ENCODE data around the gene CFDP1. TPM values are rescaled to one million over a fixed set of nuclear protein-coding genes. Genes with fewer than 3 reads are reported as not detected.

The CFDP1 gene
- total and polyA plus RNA-seq, 2 donors (not counting 1 experiment from before 2014, with no cell fraction given): 6.3 to 42.8 TPM

DNA sequence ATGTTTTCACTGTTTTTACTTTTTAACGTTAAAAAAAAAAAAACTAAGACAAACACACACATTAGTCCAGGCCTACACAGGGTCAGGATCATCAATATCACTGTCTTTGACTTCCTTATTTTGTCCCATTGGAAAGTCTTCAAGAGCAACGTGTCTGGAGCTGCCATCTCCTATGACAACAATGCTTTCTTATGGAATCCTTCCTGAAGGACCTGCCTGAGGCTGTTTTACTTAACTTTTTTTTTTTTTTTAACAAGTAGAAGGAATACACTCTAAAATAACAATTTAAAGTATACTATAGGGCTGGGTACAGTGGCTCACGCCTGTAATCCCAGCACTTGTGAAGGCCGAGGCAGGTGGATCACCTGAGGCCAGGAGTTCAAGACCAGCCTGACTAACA is 110.1 kb downstream of the CFDP1 start:
- H3K27ac Mint-ChIP-seq: no peak overlapping the region

DNA sequence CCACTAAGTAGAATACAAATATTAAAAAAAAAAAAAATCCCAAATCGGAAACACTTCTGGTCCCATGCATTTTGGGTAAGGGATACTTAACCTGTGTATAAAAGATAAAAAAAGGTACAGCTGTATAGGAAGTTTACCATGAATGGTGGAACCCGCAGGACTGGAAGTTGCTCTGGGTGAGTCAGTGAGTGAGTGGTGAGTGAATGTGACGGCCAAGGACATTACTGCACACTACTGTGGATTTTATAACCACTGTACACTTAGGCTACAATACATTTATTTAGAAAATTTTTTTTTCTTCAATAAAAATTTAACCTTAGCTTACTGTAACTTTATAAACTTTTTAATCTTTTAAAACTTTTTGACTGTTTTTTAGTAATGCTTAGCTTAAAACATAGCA is 110.6 kb downstream of the CFDP1 start:
- CTCF ChIA-PET: interaction anchor here (0.6 kb wide), 1 partner anchor 60 kb away, joined by 3 read pairs; no protein-coding TSS in a partner anchor
- no peak for DNase-seq
- peaks cover 29% of the 10 kb centered on the region for H3K4me1 Mint-ChIP-seq
- H3K79me2 ChIP-seq (ENCODE audit: control insufficient read depth, insufficient read depth, low read length): no peaks in the 10 kb centered on the region
- H3K36me3 ChIP-seq (replicated peaks in 1 of 2; ENCODE audit: control extremely low read depth in 1 of 2, control insufficient read depth in 1 of 2, extremely low read depth in 1 of 2, insufficient read depth in 2 of 2, low read length in 1 of 2): no peaks in the 10 kb centered on the region
- H3K9me3 ChIP-seq (ENCODE audit: control extremely low read depth in 1 of 3, control insufficient read depth in 2 of 3, insufficient read depth in 1 of 3, low read length in 2 of 3): no peaks in the 10 kb centered on the region
- H3K9ac ChIP-seq (ENCODE audit: low read length): no peak overlapping the region
- no peak overlapping the region for H3K4me2 ChIP-seq (replicated peaks; ENCODE audit: low read depth, low read length, poor library complexity, severe bottlenecking)
- H3K27me3 Mint-ChIP-seq: peaks cover 50% of the 10 kb centered on the region
- POLR2A ChIA-PET: no interaction called here
- H4K20me1 ChIP-seq (ENCODE audit: control insufficient read depth, insufficient read depth, low read length, poor library complexity, severe bottlenecking): peaks cover 41% of the 10 kb centered on the region
- no peak overlapping the region for H2AFZ ChIP-seq (ENCODE audit: insufficient read depth, low read depth, low read length, poor library complexity, severe bottlenecking)
- H3K27ac Mint-ChIP-seq: no peak overlapping the region
- H3K4me3 ChIP-seq (ENCODE audit: control extremely low read depth in 1 of 5, extremely low read depth in 1 of 5, insufficient read depth in 1 of 5, low read depth in 2 of 5, low read length in 4 of 5): no peak overlapping the region
- no peak for ATAC-seq (ENCODE audit: low read depth)
- peaks cover 0 to 67% (median 39%) of the 10 kb centered on the region in 4 experiments for H3K27me3 ChIP-seq (replicated peaks in 1 of 4; ENCODE audit: control extremely low read depth in 1 of 4, control insufficient read depth in 3 of 4, insufficient read depth in 4 of 4, low read length in 3 of 4)
- peaks cover 14 to 20% of the 10 kb centered on the region in 2 donors for H3K4me1 ChIP-seq (ENCODE audit: control insufficient read depth in 2 of 2, insufficient read depth in 2 of 2, low read length in 2 of 2)
- WGBS (ENCODE audit: insufficient coverage): no CpG with 5 or more reads among the region's 3 CpGs
- H3K27ac ChIP-seq (ENCODE audit: low read length in 2 of 2): no peak overlapping the region
- H3K4me3 Mint-ChIP-seq: no peak overlapping the region
- no peak for TF ChIP-seq EZH2 (IDR thresholded peaks at IDR 0.05; ENCODE audit: borderline replicate concordance, insufficient read depth, low read depth, low read length, poor library complexity, severe bottlenecking)
- intact Hi-C loops (cut with micrococcal nuclease): no loop called here
- no peaks in the 10 kb centered on the region for H3K9me3 Mint-ChIP-seq (ENCODE audit: insufficient read depth)

More for the DNA sequence above, 110.1 kb downstream of the CFDP1 start:
- Histone ChIP-seq H3K9me3 (ENCODE audit: control extremely low read depth in 1 of 3, control insufficient read depth in 2 of 3, insufficient read depth in 1 of 3, low read length in 2 of 3) (no peaks in the 10 kb centered on the region), H3K4me1 (ENCODE audit: control insufficient read depth in 2 of 2, insufficient read depth in 2 of 2, low read length in 2 of 2) (peaks cover 14 to 20% of the 10 kb centered on the region in 2 donors), H2AFZ (ENCODE audit: insufficient read depth, low read depth, low read length, poor library complexity, severe bottlenecking) (no peak overlapping the region), H3K4me2 (replicated peaks; ENCODE audit: low read depth, low read length, poor library complexity, severe bottlenecking) (no peak overlapping the region), H3K27ac (ENCODE audit: low read length in 2 of 2) (no peak overlapping the region), H3K27me3 (replicated peaks in 1 of 4; ENCODE audit: control extremely low read depth in 1 of 4, control insufficient read depth in 3 of 4, insufficient read depth in 4 of 4, low read length in 3 of 4) (peaks cover 0 to 67% (median 39%) of the 10 kb centered on the region in 4 experiments), H3K79me2 (ENCODE audit: control insufficient read depth, insufficient read depth, low read length) (no peaks in the 10 kb centered on the region), H3K36me3 (replicated peaks in 1 of 2; ENCODE audit: control extremely low read depth in 1 of 2, control insufficient read depth in 1 of 2, extremely low read depth in 1 of 2, insufficient read depth in 2 of 2, low read length in 1 of 2) (no peaks in the 10 kb centered on the region), H3K4me3 (ENCODE audit: control extremely low read depth in 1 of 5, extremely low read depth in 1 of 5, insufficient read depth in 1 of 5, low read depth in 2 of 5, low read length in 4 of 5) (no peak overlapping the region), H4K20me1 (ENCODE audit: control insufficient read depth, insufficient read depth, low read length, poor library complexity, severe bottlenecking) (peaks cover 37% of the 10 kb centered on the region), H3K9ac (ENCODE audit: low read length) (no peak overlapping the region)
- H3K9me3 Mint-ChIP-seq (ENCODE audit: insufficient read depth): no peaks in the 10 kb centered on the region
- no peak overlapping the region for H3K4me3 Mint-ChIP-seq
- peaks cover 29% of the 10 kb centered on the region for H3K4me1 Mint-ChIP-seq
- POLR2A ChIA-PET: no interaction called here
- intact Hi-C loops (cut with micrococcal nuclease): no loop called here
- WGBS (ENCODE audit: insufficient coverage): 100% methylated on average over 2 of the region's 4 CpGs
- DNase-seq (no peak), ATAC-seq (ENCODE audit: low read depth) (no peak)
- TF ChIP-seq, protein P1, sequence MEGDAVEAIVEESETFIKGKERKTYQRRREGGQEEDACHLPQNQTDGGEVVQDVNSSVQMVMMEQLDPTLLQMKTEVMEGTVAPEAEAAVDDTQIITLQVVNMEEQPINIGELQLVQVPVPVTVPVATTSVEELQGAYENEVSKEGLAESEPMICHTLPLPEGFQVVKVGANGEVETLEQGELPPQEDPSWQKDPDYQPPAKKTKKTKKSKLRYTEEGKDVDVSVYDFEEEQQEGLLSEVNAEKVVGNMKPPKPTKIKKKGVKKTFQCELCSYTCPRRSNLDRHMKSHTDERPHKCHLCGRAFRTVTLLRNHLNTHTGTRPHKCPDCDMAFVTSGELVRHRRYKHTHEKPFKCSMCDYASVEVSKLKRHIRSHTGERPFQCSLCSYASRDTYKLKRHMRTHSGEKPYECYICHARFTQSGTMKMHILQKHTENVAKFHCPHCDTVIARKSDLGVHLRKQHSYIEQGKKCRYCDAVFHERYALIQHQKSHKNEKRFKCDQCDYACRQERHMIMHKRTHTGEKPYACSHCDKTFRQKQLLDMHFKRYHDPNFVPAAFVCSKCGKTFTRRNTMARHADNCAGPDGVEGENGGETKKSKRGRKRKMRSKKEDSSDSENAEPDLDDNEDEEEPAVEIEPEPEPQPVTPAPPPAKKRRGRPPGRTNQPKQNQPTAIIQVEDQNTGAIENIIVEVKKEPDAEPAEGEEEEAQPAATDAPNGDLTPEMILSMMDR (IDR thresholded peaks at IDR 0.05): no peak
- TF ChIP-seq EZH2 (IDR thresholded peaks at IDR 0.05; ENCODE audit: borderline replicate concordance, insufficient read depth, low read depth, low read length, poor library complexity, severe bottlenecking): no peak
- CTCF ChIA-PET: interaction anchor here (0.6 kb wide), 1 partner anchor 60 kb away, joined by 3 read pairs; no protein-coding TSS in a partner anchor
- H3K27me3 Mint-ChIP-seq: peaks cover 50% of the 10 kb centered on the region

Data from B cell (primary cell).